DOHH2 (cell line): ENCODE results near the gene BPIFB2.

Experiments used
- EZH2phosphoT487 ChIP-seq: fragments of 200-600 bp; sonication (generic); IDR thresholded peaks from 2 replicates; pipeline ENCODE4 v1.6.1; 2017; ENCODE audit warnings: borderline replicate concordance, mild to moderate bottlenecking, antibody characterized with exemption, low read length, moderate library complexity, mixed read lengths
- TF ChIP-seq, protein P1 (sequence below): fragments of 200-600 bp; sonication (generic); IDR thresholded peaks from one replicate; pipeline ENCODE4 v1.5.1; 2014; ENCODE audit warnings: antibody characterized with exemption, mild to moderate bottlenecking, low read depth, low read length; ENCODE audit not compliant: poor library complexity, severe bottlenecking

DNA sequence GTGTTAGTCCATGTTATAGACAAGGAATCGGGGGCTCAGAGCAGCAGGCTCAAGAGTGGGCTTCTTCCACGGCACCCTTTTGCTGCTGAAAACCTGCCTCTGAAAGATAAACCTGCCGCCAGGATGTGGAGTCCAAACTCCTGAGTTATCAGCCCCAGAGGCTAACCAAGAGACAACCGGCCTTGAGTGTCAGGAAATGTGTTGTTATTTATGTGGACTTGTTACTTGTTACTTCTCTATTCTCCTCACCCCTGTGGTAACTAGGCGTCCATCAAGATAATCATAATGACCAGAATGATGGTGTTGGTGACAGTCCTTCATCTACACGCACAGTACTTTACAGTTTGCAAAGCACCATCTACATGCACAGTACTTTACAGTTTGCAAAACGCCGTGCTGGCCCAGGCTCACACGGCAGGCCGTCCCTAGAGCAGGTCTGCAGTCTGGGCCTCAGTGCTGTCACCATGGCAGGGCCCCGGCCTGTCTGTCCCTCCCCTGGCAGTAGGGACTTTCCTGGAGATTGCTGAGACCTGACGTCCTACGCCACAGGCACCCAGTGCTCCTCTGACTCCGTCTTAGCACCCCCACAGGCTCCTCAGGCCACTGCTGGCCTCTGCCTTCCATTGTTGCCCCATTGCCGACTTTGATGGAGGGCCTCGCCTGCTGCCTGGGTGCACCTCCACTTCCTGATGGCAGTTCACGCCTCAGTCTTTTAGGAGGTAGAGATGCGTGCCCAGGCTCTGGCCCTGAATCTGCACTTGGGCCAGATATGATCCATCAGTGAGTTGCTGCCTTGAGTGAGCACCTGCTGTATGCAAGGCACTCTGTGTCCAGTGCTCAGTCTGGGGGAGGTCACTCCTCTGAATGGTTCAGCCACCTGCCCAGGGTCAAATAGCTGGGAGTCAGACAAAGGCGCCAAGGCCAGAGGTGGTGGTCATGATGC, 62.9 kb downstream of the BPIFB2 start:
- TF ChIP-seq, protein P1, sequence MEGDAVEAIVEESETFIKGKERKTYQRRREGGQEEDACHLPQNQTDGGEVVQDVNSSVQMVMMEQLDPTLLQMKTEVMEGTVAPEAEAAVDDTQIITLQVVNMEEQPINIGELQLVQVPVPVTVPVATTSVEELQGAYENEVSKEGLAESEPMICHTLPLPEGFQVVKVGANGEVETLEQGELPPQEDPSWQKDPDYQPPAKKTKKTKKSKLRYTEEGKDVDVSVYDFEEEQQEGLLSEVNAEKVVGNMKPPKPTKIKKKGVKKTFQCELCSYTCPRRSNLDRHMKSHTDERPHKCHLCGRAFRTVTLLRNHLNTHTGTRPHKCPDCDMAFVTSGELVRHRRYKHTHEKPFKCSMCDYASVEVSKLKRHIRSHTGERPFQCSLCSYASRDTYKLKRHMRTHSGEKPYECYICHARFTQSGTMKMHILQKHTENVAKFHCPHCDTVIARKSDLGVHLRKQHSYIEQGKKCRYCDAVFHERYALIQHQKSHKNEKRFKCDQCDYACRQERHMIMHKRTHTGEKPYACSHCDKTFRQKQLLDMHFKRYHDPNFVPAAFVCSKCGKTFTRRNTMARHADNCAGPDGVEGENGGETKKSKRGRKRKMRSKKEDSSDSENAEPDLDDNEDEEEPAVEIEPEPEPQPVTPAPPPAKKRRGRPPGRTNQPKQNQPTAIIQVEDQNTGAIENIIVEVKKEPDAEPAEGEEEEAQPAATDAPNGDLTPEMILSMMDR: no peak
- TF ChIP-seq EZH2phosphoT487: no peak
